Transverse colon (tissue), 4 donors: ENCODE measurements around the gene NDUFB7. TPM values are rescaled to one million over a fixed set of nuclear protein-coding genes. Genes with fewer than 3 reads are reported as not detected.

Source experiments
- DNase-seq: peaks from one replicate; pipeline ENCODE4 v3.0.0-alpha.2; 2019
- H3K27ac ChIP-seq, 4 donors: fragments of 200-600 bp; sonication (generic); 2 replicates each; pipeline ENCODE4 v1.5.1; 2016 to 2018; ENCODE audit warnings: inconsistent platforms in 4 of 4
- H3K27me3 ChIP-seq: fragments of 200-600 bp; sonication (generic); 2 replicates; pipeline ENCODE4 v1.5.1; 2017; ENCODE audit warnings: inconsistent platforms
- H3K36me3 ChIP-seq, 4 donors: fragments of 200-600 bp; sonication (generic); 2 replicates each; pipeline ENCODE4 v1.5.1; 2017 to 2019; ENCODE audit warnings: inconsistent platforms in 4 of 4
- H3K4me1 ChIP-seq, 4 donors: fragments of 200-600 bp; sonication (generic); 2 replicates each; pipeline ENCODE4 v1.5.1; 2017 to 2020; ENCODE audit warnings: inconsistent platforms in 4 of 4
- H3K4me3 ChIP-seq, 4 donors: fragments of 200-600 bp; sonication (generic); 1 replicate in 1 of 4; 2 replicates in 3 of 4; pipeline versions ENCODE4 v1.5.1 to v1.6.1; 2017 to 2019; ENCODE audit warnings: inconsistent platforms in 4 of 4
- H3K9me3 ChIP-seq, 2 donors: fragments of 200-600 bp; sonication (generic); 2 replicates each; pipeline ENCODE4 v1.5.1; 2017 to 2019; ENCODE audit warnings: inconsistent platforms in 2 of 2
- EP300 ChIP-seq: sonication (generic); formaldehyde crosslinking; IDR thresholded peaks from one replicate; pipeline ENCODE4 v1.6.1; 2017; ENCODE audit warnings: antibody characterized with exemption, low read depth
- POLR2A ChIP-seq: fragments of 450-650 bp; IDR thresholded peaks from one replicate; pipeline ENCODE4 v1.6.1; 2016; ENCODE audit warnings: antibody characterized with exemption, mild to moderate bottlenecking, moderate library complexity
- POLR2AphosphoS5 ChIP-seq, 3 donors: sonication (generic); formaldehyde crosslinking; IDR thresholded peaks; one replicate each; pipeline ENCODE4 v1.6.1; 2016; ENCODE audit warnings: antibody characterized with exemption in 3 of 3
- WGBS, 2 donors: methylation state at CpG; one replicate each; pipeline ENCODE4 v1.1.5; 2018; ENCODE audit warnings: low coverage in 1 of 2; 5-methylcytosine and 5-hydroxymethylcytosine counted together
- in situ Hi-C, 4 donors: fragments of 200-750 bp; cut with MboI; loops; one replicate each; pipeline versions ENCODE4 v1.15.0 to v1.15.1; 2017; ENCODE audit warnings: low sequenced_read_pairs in 3 of 4, low pct_ligation_motif_present in 1 of 4, low pct_unique_long_range_greater_than_20kb in 1 of 4
- intact Hi-C: fragments of 100-400 bp; cut with DNase I; formaldehyde crosslinking; loops from one replicate; pipeline ENCODE4 v1.15.1; 2023; ENCODE audit warnings: low total_unique reads
- total RNA-seq, 4 donors: library from RNA; depleted of rRNA; stranded (reverse); fragments of >200 nt; gene quantifications; one replicate each; pipeline ENCODE4 v1.1.0, GENCODE V29; 2016
- TF ChIP-seq, protein P1 (sequence below), 5 experiments: fragments of 200-600 bp in 3 of 5; fragments of 450-650 bp in 2 of 5; sonication (generic) in 3 of 5; IDR thresholded peaks; 1 replicate in 2 of 5; 2 replicates in 3 of 5; pipeline ENCODE4 v1.5.1; 2016 to 2017; ENCODE audit warnings: antibody characterized with exemption in 5 of 5, inconsistent platforms in 3 of 5, mild to moderate bottlenecking in 2 of 5, moderate library complexity in 1 of 5

NDUFB7 gene
- 100 to 1,000 TPM; 380 to 710 (median 454) TPM for total RNA-seq

DNA sequence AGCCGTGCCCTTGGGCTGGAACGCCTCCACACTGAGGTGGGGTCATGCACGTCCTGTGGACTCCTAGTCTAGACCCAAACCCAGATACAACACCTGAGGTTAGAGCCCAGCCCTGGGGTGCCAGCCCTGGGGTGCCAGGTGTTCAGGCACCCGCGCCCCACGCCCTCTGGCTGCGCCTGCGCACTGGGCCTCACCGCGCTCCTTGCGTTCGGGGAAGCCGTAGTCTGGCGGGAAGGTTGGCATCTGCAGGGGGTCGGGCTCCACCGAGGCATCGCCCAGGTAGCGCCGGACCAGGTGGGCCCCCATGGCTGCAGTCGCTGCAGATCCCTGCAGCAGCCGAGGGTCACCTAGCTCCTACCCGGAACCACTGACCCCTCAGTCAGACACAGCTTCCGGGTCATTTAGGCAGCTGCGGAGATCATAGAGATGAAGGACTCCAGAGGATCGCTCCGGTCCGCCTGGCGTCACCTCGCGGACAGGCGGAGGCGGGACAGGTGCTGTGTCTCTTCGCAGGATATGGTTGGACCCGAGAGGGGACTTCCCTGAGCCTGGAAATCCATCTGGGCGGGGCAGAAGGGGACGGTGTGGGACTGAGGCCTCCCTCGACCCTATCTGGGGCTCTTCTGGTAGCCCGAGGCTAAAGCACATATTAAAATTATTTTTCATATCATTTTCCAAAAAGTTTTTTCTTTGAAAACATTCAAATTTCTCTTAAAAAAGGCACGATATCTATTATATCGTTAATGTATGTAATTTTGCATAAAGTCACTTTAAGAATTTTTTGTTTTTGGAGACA, at the start of gene NDUFB7:
Gene NDUFB7, minus strand, starts transcription at position 372 of the 796 bp plus-strand sequence. Its CDS starts 66 bp downstream, at position 306.
- H3K27ac ChIP-seq, result peak within 1 kb of the TSS; percentile 84 to 88 (median 85)
- no peaks in the 10 kb centered on the region for H3K9me3 ChIP-seq
- DNase-seq, result peak; percentile 93
- WGBS, 2 donors, result 2 to 9% methylated on average over 4 to 39 of the region's 40 CpGs
- H3K27me3 ChIP-seq, result no peaks in the 10 kb centered on the region
- intact Hi-C loops (loop anchor here (2.0 kb wide), 1 partner anchor 117 kb away; no protein-coding TSS in a partner anchor), in situ Hi-C loops (loop anchor here (10.0 to 25.0 kb wide), 3 partner anchors 113 to 323 kb away; partner anchors contain the start of gene OR7A17 (in 1 of the 4))
- H3K36me3 ChIP-seq, result peaks cover 0 to 6% (median 0%) of the 10 kb centered on the region in 4 donors
- H3K4me3 ChIP-seq, result peak within 1 kb of the TSS; percentile 83 to 93 (median 86)
- TF ChIP-seq POLR2A (peak; percentile 71), POLR2AphosphoS5 (IDR thresholded peaks at IDR 0.05) (peak; percentile 42 to 85 (median 78)), EP300 (no peak)
- TF ChIP-seq, protein P1, sequence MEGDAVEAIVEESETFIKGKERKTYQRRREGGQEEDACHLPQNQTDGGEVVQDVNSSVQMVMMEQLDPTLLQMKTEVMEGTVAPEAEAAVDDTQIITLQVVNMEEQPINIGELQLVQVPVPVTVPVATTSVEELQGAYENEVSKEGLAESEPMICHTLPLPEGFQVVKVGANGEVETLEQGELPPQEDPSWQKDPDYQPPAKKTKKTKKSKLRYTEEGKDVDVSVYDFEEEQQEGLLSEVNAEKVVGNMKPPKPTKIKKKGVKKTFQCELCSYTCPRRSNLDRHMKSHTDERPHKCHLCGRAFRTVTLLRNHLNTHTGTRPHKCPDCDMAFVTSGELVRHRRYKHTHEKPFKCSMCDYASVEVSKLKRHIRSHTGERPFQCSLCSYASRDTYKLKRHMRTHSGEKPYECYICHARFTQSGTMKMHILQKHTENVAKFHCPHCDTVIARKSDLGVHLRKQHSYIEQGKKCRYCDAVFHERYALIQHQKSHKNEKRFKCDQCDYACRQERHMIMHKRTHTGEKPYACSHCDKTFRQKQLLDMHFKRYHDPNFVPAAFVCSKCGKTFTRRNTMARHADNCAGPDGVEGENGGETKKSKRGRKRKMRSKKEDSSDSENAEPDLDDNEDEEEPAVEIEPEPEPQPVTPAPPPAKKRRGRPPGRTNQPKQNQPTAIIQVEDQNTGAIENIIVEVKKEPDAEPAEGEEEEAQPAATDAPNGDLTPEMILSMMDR (IDR thresholded peaks at IDR 0.05), result peak; percentile 58 to 81 (median 67)
- H3K4me1 ChIP-seq, result peaks cover 16 to 49% (median 33%) of the 10 kb centered on the region in 4 donors

- intact Hi-C loops (no loop called here), in situ Hi-C loops (no loop called here)
- no peak for TF ChIP-seq POLR2A
- no peak for TF ChIP-seq EP300
- TF ChIP-seq, protein P1 (IDR thresholded peaks at IDR 0.05), result no peak
- no peak for TF ChIP-seq POLR2AphosphoS5 (IDR thresholded peaks at IDR 0.05)
- Histone ChIP-seq H3K27ac (no peak overlapping the region), H3K4me3 (no peak overlapping the region), H3K4me1 (no peaks in the 10 kb centered on the region), H3K36me3 (no peaks in the 10 kb centered on the region), H3K27me3 (no peaks in the 10 kb centered on the region), H3K9me3 (peaks cover 6 to 14% of the 10 kb centered on the region in 2 donors)
- DNase-seq, result no peak
These were observed 47.5 kb upstream of the NDUFB7 start for GRCh38 chr19:14619404-14619803.

DNA sequence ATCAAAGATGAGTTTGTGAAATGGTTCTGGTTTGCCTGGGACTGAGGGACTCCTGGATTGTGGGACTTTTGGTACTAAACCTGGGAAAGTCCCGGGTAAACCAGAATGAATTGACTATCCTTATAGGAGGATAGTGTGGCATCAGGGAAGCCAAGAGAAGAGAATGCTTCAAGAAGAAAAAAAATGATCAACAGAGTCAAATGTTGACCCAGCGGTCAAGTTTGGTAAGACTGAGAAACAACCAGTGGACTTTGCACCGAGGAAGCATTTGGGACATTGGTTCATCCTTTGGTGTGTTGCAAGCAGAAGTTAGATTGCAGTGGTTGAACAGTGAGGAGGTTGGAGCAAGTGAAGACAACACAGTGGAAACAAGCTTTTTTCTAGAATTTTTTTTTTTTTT, 44.5 kb upstream of the NDUFB7 start:
- H3K27me3 ChIP-seq, result no peaks in the 10 kb centered on the region
- H3K4me3 ChIP-seq, result no peak overlapping the region
- H3K4me1 ChIP-seq, result no peaks in the 10 kb centered on the region
- in situ Hi-C loops, result no loop called here
- 66 to 89% methylated on average over 2 to 3 of the region's 3 CpGs for WGBS, 2 donors
- H3K9me3 ChIP-seq, result peaks cover 6 to 14% of the 10 kb centered on the region in 2 donors
- H3K27ac ChIP-seq, result no peak overlapping the region
- no peak for DNase-seq
- H3K36me3 ChIP-seq, result no peaks in the 10 kb centered on the region
- no peak for TF ChIP-seq EP300
- TF ChIP-seq POLR2AphosphoS5 (IDR thresholded peaks at IDR 0.05), result no peak
- TF ChIP-seq POLR2A, result no peak
- intact Hi-C loops, result no loop called here

GRCh38 chr19:14615623-14616022, 43.8 kb upstream of the NDUFB7 start:
- no peak for TF ChIP-seq POLR2A
- TF ChIP-seq POLR2AphosphoS5 (IDR thresholded peaks at IDR 0.05), result no peak
- TF ChIP-seq, protein P1 (IDR thresholded peaks at IDR 0.05), result no peak
- TF ChIP-seq EP300, result no peak
- in situ Hi-C loops, result no loop called here
- Histone ChIP-seq H3K4me3 (no peak overlapping the region), H3K9me3 (peaks cover 6 to 14% of the 10 kb centered on the region in 2 donors), H3K36me3 (no peaks in the 10 kb centered on the region), H3K27me3 (no peaks in the 10 kb centered on the region), H3K27ac (no peak overlapping the region), H3K4me1 (no peaks in the 10 kb centered on the region)
- intact Hi-C loops, result no loop called here
- DNase-seq, result no peak
- WGBS, 2 donors, result 94 to 97% methylated on average over 8 of the region's 8 CpGs
